ENCODE measurements around the gene RPS18. TPM values are rescaled to one million over a fixed set of nuclear protein-coding genes. Genes with fewer than 3 reads are reported as not detected.

The RPS18 gene
- total and polyA plus RNA-seq, 9 of the 15 experiments (the other 6 are each of a cell fraction or from before 2014, with no cell fraction given) = 5,023 to 17,516 (median 8,131) TPM

GRCh38 chr6:33297956-33298772 is 26.3 kb downstream of the RPS18 start (continued):
- TF ChIP-seq, protein P1, sequence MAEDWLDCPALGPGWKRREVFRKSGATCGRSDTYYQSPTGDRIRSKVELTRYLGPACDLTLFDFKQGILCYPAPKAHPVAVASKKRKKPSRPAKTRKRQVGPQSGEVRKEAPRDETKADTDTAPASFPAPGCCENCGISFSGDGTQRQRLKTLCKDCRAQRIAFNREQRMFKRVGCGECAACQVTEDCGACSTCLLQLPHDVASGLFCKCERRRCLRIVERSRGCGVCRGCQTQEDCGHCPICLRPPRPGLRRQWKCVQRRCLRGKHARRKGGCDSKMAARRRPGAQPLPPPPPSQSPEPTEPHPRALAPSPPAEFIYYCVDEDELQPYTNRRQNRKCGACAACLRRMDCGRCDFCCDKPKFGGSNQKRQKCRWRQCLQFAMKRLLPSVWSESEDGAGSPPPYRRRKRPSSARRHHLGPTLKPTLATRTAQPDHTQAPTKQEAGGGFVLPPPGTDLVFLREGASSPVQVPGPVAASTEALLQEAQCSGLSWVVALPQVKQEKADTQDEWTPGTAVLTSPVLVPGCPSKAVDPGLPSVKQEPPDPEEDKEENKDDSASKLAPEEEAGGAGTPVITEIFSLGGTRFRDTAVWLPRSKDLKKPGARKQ (CRISPR knock-in tag; IDR thresholded peaks at IDR 0.05) = no peak
- no peak for TF ChIP-seq FOXK1 (CRISPR knock-in tag; IDR thresholded peaks at IDR 0.05; ENCODE audit: borderline replicate concordance)
- TF ChIP-seq SMAD3 (CRISPR knock-in tag; conservative IDR thresholded peaks at IDR 0.05) = no peak
- TF ChIP-seq KAT8 (IDR thresholded peaks at IDR 0.05; ENCODE audit: low read depth) = no peak
- TF ChIP-seq AFF1 (IDR thresholded peaks at IDR 0.05; ENCODE audit: low read depth in 1 of 2, partially characterized antibody in 2 of 2) = peak in 1 of 2 experiments; percentile 61
- TF ChIP-seq STAT5A (IDR thresholded peaks at IDR 0.05; ENCODE audit: borderline replicate concordance, low read length) = no peak
- TF ChIP-seq CLOCK (CRISPR knock-in tag; IDR thresholded peaks at IDR 0.05; ENCODE audit: borderline replicate concordance) = no peak
- TF ChIP-seq POLR2A (conservative IDR thresholded peaks at IDR 0.05) = peak; percentile 79
- TF ChIP-seq SMAD2 (IDR thresholded peaks at IDR 0.05; ENCODE audit: low read depth, low read length) = no peak
- 0 out of 2 replicates have a peak, but pooled peaks have one; percentile 26 for TF ChIP-seq ESRRA (IDR thresholded peaks at IDR 0.05; ENCODE audit: borderline replicate concordance, low read depth)
- TF ChIP-seq NBN (IDR thresholded peaks at IDR 0.05; ENCODE audit: low read depth) = peak; percentile 40
- peak; percentile 47; the same call in 1 of the 2 replicates for TF ChIP-seq FOXJ3 (CRISPR knock-in tag; IDR thresholded peaks at IDR 0.05)
- TF ChIP-seq ZNF3 (CRISPR knock-in tag; IDR thresholded peaks at IDR 0.05) = no peak
- 0 out of 4 replicates have a peak, but pooled peaks of 1 of the 2 experiments have one; percentile 6 for TF ChIP-seq TBL1XR1 (IDR thresholded peaks at IDR 0.05; ENCODE audit: low read length in 2 of 2)
- TF ChIP-seq, protein P2, sequence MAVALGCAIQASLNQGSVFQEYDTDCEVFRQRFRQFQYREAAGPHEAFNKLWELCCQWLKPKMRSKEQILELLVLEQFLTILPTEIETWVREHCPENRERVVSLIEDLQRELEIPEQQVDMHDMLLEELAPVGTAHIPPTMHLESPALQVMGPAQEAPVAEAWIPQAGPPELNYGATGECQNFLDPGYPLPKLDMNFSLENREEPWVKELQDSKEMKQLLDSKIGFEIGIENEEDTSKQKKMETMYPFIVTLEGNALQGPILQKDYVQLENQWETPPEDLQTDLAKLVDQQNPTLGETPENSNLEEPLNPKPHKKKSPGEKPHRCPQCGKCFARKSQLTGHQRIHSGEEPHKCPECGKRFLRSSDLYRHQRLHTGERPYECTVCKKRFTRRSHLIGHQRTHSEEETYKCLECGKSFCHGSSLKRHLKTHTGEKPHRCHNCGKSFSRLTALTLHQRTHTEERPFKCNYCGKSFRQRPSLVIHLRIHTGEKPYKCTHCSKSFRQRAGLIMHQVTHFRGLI (CRISPR knock-in tag; IDR thresholded peaks at IDR 0.05) = no peak
- peak in 1 of 2 experiments; percentile 27; a peak in 1 of 4 replicates for TF ChIP-seq ARNT (IDR thresholded peaks at IDR 0.05)
- TF ChIP-seq TAF15 (IDR thresholded peaks at IDR 0.05; ENCODE audit: low read depth, low read length) = no peak
- no peak for TF ChIP-seq U2AF1 (optimal IDR thresholded peaks at IDR 0.05; ENCODE audit: low read depth, low read length)

Measured in K562 (cell line).